Measurements from ENCODE around the gene CCT2. TPM values are rescaled to one million over a fixed set of nuclear protein-coding genes. Genes with fewer than 3 reads are reported as not detected.

Gene CCT2
- total and polyA plus RNA-seq, 2 of the 8 experiments (the other 6 are each of a cell fraction or from before 2014, with no cell fraction given) = 244 to 419 TPM

GRCh38 chr12:69589082-69589481, 3.8 kb downstream of the CCT2 start:
- Histone ChIP-seq H3K36me3 (ENCODE audit: control insufficient read depth in 2 of 4, insufficient read depth in 4 of 4, low read length in 3 of 4) (peaks cover 37 to 80% (median 69%) of the 10 kb centered on the region in 4 experiments), H3K9me3 (ENCODE audit: insufficient read depth in 2 of 2, low read depth in 1 of 2, low read length in 1 of 2) (no peaks in the 10 kb centered on the region), H3K4me3 (ENCODE audit: extremely low read depth in 1 of 4, insufficient read depth in 2 of 4, low read depth in 3 of 4, low read length in 4 of 4) (no peak overlapping the region), H4K91ac (replicated peaks; ENCODE audit: insufficient read length, low read length) (no peak overlapping the region), H2BK20ac (ENCODE audit: low read length) (no peak overlapping the region), H3K14ac (ENCODE audit: insufficient read length) (no peak overlapping the region), H2BK5ac (ENCODE audit: low read depth, low read length) (no peak overlapping the region), H3K27me3 (replicated peaks in 1 of 4; ENCODE audit: control insufficient read depth in 3 of 4, extremely low read depth in 1 of 4, insufficient read depth in 3 of 4, low read length in 3 of 4) (no peaks in the 10 kb centered on the region), H3K18ac (ENCODE audit: extremely low read depth, low read length) (no peak overlapping the region), H3K79me2 (ENCODE audit: control insufficient read depth in 1 of 2, insufficient read depth in 2 of 2, low read length in 2 of 2) (peaks cover 4 to 28% of the 10 kb centered on the region in 2 experiments; a peak in 3 of 4 replicates), H2BK12ac (ENCODE audit: low read depth, low read length) (no peak overlapping the region), H3K27ac (ENCODE audit: low read depth, low read length) (no peak overlapping the region), H3K4me2 (ENCODE audit: insufficient read depth in 1 of 2, low read depth in 2 of 2, low read length in 2 of 2) (no peak overlapping the region), H3K4me1 (replicated peaks in 1 of 4; ENCODE audit: control insufficient read depth in 3 of 4, insufficient read depth in 4 of 4, low read length in 3 of 4) (no peaks in the 10 kb centered on the region), H4K5ac (ENCODE audit: insufficient read length, low read depth, low read length) (no peak overlapping the region), H3K9ac (replicated peaks in 1 of 4; ENCODE audit: extremely low read depth in 1 of 4, low read depth in 3 of 4, low read length in 3 of 4) (no peak overlapping the region; a peak in 1 of 7 replicates), H3K23me2 (ENCODE audit: low read depth, low read length) (no peaks in the 10 kb centered on the region), H2BK120ac (replicated peaks; ENCODE audit: low read depth, low read length) (no peak overlapping the region), H3K4ac (replicated peaks; ENCODE audit: insufficient read length, low read depth, low read length) (no peak overlapping the region), H2AFZ (ENCODE audit: low read length) (no peak overlapping the region), H2AK5ac (ENCODE audit: low read depth, low read length) (no peak overlapping the region), H3K79me1 (ENCODE audit: low read depth, low read length) (no peaks in the 10 kb centered on the region), H2BK15ac (ENCODE audit: low read length) (no peak overlapping the region), H3K56ac (replicated peaks; ENCODE audit: insufficient read length, low read depth, low read length) (no peak overlapping the region), H4K20me1 (replicated peaks in 1 of 2; ENCODE audit: control insufficient read depth in 1 of 2, insufficient read depth in 2 of 2, low read length in 2 of 2) (peaks cover 5 to 10% of the 10 kb centered on the region in 2 experiments), H4K8ac (ENCODE audit: extremely low read depth, insufficient read depth, low read length) (no peak overlapping the region), H3K23ac (ENCODE audit: insufficient read length) (no peak overlapping the region)
- DNase-seq (ENCODE audit: low read depth in 1 of 2, low spot score in 2 of 2) = no peak
- 96% methylated on average over 2 of the region's 2 CpGs; no CpG with 5 or more reads in 1 of the 2 experiments for WGBS, 2 experiments (ENCODE audit: extremely low coverage in 1 of 2, insufficient coverage in 1 of 2, insufficient read length in 1 of 2, insufficient replicate concordance in 2 of 2, low coverage in 1 of 2, low lambda C conversion rate in 2 of 2, missing lambda C conversion rate in 1 of 2)
- ChIA-PET POLR2A (ENCODE audit: partially characterized antibody) (interaction anchor here (0.7 to 5.2 kb wide), 3 partner anchors 7 to 13 kb away, joined by 5 to 40 read pairs (median 14); no protein-coding TSS in a partner anchor), CTCF (ENCODE audit: partially characterized antibody) (no interaction called here)
- no peak for FAIRE-seq
- no peak for TF ChIP-seq HDAC2 (IDR thresholded peaks at IDR 0.05; ENCODE audit: borderline replicate concordance in 1 of 2, low read depth in 2 of 2, low read length in 2 of 2)
- TF ChIP-seq KDM5A (IDR thresholded peaks at IDR 0.05; ENCODE audit: low read length) = no peak
- no peak for TF ChIP-seq BCL11A (IDR thresholded peaks at IDR 0.05; ENCODE audit: low read depth in 2 of 2, low read length in 2 of 2)
- no peak for TF ChIP-seq POLR2AphosphoS5 (IDR thresholded peaks at IDR 0.05; ENCODE audit: low read depth, low read length)
- no peak for TF ChIP-seq CHD1 (IDR thresholded peaks at IDR 0.05; ENCODE audit: low read depth, low read length)
- TF ChIP-seq CEBPB (IDR thresholded peaks at IDR 0.05; ENCODE audit: low read depth, low read length) = no peak
- no peak for TF ChIP-seq CHD2 (IDR thresholded peaks at IDR 0.05; ENCODE audit: low read length)
- TF ChIP-seq TEAD4 (IDR thresholded peaks at IDR 0.05; ENCODE audit: low read depth, low read length) = no peak
- TF ChIP-seq BACH1 (IDR thresholded peaks at IDR 0.05; ENCODE audit: low read length) = no peak
- no peak for TF ChIP-seq EP300 (IDR thresholded peaks at IDR 0.05; ENCODE audit: borderline replicate concordance in 1 of 2, low read depth in 2 of 2, low read length in 2 of 2)
- no peak for TF ChIP-seq JUN (IDR thresholded peaks at IDR 0.05; ENCODE audit: low read depth, low read length)
- no peak for TF ChIP-seq CTCF (IDR thresholded peaks at IDR 0.05; ENCODE audit: control extremely low read depth in 1 of 3, insufficient read depth in 1 of 3, low read depth in 1 of 3, low read length in 3 of 3)
